K562 (cell line): ENCODE measurements around the gene CNTN2. TPM values are rescaled to one million over a fixed set of nuclear protein-coding genes. Genes with fewer than 3 reads are reported as not detected.

Experiments used
- ATF1 ChIP-seq, 2 experiments: fragments of 450-650 bp in 1 of 2; IDR thresholded peaks; 2 replicates each; pipeline ENCODE4 v1.6.1; 2016; ENCODE audit warnings: missing compliant biosample characterization in 1 of 2, missing genetic modification characterization in 1 of 2
- DMBX1 ChIP-seq: fragments of 250-450 bp; sonication (Bioruptor Pico); IDR thresholded peaks from 2 replicates; pipeline ENCODE4 v1.8.0; 2022; ENCODE audit warnings: inconsistent platforms, mild to moderate bottlenecking, moderate library complexity, borderline replicate concordance
- FOXP1 ChIP-seq: sonication (generic); formaldehyde crosslinking; IDR thresholded peaks from 2 replicates; pipeline ENCODE4 v1.8.0; 2022; ENCODE audit warnings: mild to moderate bottlenecking, missing genetic modification reagents
- MED1 ChIP-seq: sonication (generic); formaldehyde crosslinking; IDR thresholded peaks from 2 replicates; pipeline ENCODE4 v1.8.1; 2023; ENCODE audit warnings: missing genetic modification reagents, borderline replicate concordance
- MEF2A ChIP-seq: IDR thresholded peaks from 2 replicates; pipeline ENCODE4 v1.6.1; 2011; ENCODE audit warnings: low read depth, mild to moderate bottlenecking, low read length, moderate library complexity; ENCODE audit not compliant: control insufficient read depth
- NCOA6 ChIP-seq: fragments of 450-650 bp; IDR thresholded peaks from 2 replicates; pipeline ENCODE4 v1.6.1; 2017; ENCODE audit warnings: mild to moderate bottlenecking
- NONO ChIP-seq, 2 experiments: fragments of 200-400 bp in 1 of 2; fragments of 450-650 bp in 1 of 2; formaldehyde crosslinking in 1 of 2; IDR thresholded peaks; 2 replicates each; pipeline ENCODE4 v1.6.1; 2017; ENCODE audit warnings: low read depth in 2 of 2, mild to moderate bottlenecking in 2 of 2, moderate library complexity in 2 of 2, low read length in 1 of 2
- RAD21 ChIP-seq, 2 experiments: fragments of 250-450 bp in 1 of 2; fragments of 450-650 bp in 1 of 2; sonication (Bioruptor Pico) in 1 of 2; formaldehyde crosslinking in 1 of 2; IDR thresholded peaks in 1 of 2; conservative IDR thresholded peaks in 1 of 2; 2 replicates each; pipeline versions ENCODE4 v1.4.0 to v1.8.0; 2020 to 2022; ENCODE audit warnings: mild to moderate bottlenecking in 2 of 2, moderate library complexity in 1 of 2
- RBM34 ChIP-seq: fragments of 200-400 bp; formaldehyde crosslinking; IDR thresholded peaks from 2 replicates; pipeline ENCODE4 v1.6.1; 2018; ENCODE audit warnings: low read length, borderline replicate concordance; ENCODE audit not compliant: insufficient read depth
- ZNF253 ChIP-seq: fragments of 250-450 bp; sonication (Bioruptor Pico); conservative IDR thresholded peaks from 2 replicates; pipeline ENCODE4 v1.6.1; 2021; ENCODE audit warnings: mild to moderate bottlenecking
- ZNF764 ChIP-seq: fragments of 250-450 bp; sonication (Bioruptor Pico); IDR thresholded peaks from 2 replicates; pipeline ENCODE4 v1.4.0; 2020; ENCODE audit warnings: low read depth, mild to moderate bottlenecking, moderate library complexity
- polyA plus RNA-seq, 8 experiments: library from polyadenylated mRNA; depleted of rRNA in 4 of 8; stranded (reverse) in 5 of 8; unstranded in 3 of 8; fragments of >200 nt; fragmentation: Nextera tagmentation in 2 of 8; fragmentation: Illumina TruSeq in 1 of 8; extraction: Ambion mirVana in 2 of 8; extraction: Trizol in 1 of 8; gene quantifications; 2 replicates each; pipeline versions ENCODE4 v1.2.1 to v1.2.3, GENCODE V29; 2011 to 2014; ENCODE audit warnings: inconsistent platforms in 1 of 8, missing spikeins in 1 of 8
- total RNA-seq, 7 experiments: library from RNA; depleted of rRNA in 6 of 7; stranded (reverse); fragments of >200 nt in 6 of 7; fragmentation: Illumina TruSeq in 2 of 7; extraction: Trizol in 2 of 7; gene quantifications; 2 replicates each; pipeline versions ENCODE4 v1.2.1 to v1.2.3, GENCODE V29; 2011 to 2021; ENCODE audit warnings: low replicate concordance in 1 of 7
- TF ChIP-seq, protein P1 (sequence below): sonication (generic); formaldehyde crosslinking; IDR thresholded peaks from 2 replicates; pipeline ENCODE4 v1.8.0; 2023; ENCODE audit warnings: missing genetic modification reagents, mild to moderate bottlenecking, borderline replicate concordance
- TF ChIP-seq, protein P2 (sequence below): fragments of 450-650 bp; conservative IDR thresholded peaks from 2 replicates; pipeline ENCODE4 v1.6.1; 2016; ENCODE audit warnings: missing genetic modification characterization, low read depth, mild to moderate bottlenecking, control low read depth, missing compliant biosample characterization
- TF ChIP-seq, protein P3 (sequence below): fragments of 250-450 bp; sonication (Bioruptor Pico); IDR thresholded peaks from 2 replicates; pipeline ENCODE4 v1.5.0; 2021
- TF ChIP-seq, protein P4 (sequence below), 3 experiments: fragments of 200-800 bp in 1 of 3; fragments of 250-450 bp in 1 of 3; fragments of 450-650 bp in 1 of 3; sonication (Bioruptor Pico) in 1 of 3; sonication (Bioruptor generic) in 1 of 3; formaldehyde crosslinking in 1 of 3; IDR thresholded peaks; 2 replicates each; pipeline versions ENCODE4 v1.6.1 to v1.8.0; 2016 to 2022; ENCODE audit warnings: mild to moderate bottlenecking in 2 of 3, missing genetic modification characterization in 2 of 3, missing compliant biosample characterization in 1 of 3, moderate library complexity in 1 of 3

Gene CNTN2
- total and polyA plus RNA-seq, 9 of the 15 experiments (the other 6 are each of a cell fraction or from before 2014, with no cell fraction given): not detected

DNA sequence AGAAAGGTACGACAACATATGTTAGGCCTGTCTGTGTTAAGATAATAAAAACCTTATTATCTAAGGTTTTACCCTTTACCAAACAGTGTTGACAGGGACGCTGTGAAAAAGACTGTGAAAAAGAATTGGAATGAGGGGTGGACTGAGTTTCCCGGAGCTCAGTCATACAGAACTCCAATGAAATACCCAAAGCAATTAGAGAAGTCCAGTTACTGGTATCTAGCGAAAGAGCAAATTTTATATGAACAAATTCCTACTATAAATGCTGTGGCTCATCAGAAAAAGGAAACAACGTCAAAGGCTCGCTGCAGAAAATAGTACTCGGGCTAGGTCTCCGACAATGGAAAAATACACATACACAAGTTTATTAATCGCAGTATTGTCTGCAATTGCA, 79.5 kb downstream of the CNTN2 start (continued):
- TF ChIP-seq, protein P1, sequence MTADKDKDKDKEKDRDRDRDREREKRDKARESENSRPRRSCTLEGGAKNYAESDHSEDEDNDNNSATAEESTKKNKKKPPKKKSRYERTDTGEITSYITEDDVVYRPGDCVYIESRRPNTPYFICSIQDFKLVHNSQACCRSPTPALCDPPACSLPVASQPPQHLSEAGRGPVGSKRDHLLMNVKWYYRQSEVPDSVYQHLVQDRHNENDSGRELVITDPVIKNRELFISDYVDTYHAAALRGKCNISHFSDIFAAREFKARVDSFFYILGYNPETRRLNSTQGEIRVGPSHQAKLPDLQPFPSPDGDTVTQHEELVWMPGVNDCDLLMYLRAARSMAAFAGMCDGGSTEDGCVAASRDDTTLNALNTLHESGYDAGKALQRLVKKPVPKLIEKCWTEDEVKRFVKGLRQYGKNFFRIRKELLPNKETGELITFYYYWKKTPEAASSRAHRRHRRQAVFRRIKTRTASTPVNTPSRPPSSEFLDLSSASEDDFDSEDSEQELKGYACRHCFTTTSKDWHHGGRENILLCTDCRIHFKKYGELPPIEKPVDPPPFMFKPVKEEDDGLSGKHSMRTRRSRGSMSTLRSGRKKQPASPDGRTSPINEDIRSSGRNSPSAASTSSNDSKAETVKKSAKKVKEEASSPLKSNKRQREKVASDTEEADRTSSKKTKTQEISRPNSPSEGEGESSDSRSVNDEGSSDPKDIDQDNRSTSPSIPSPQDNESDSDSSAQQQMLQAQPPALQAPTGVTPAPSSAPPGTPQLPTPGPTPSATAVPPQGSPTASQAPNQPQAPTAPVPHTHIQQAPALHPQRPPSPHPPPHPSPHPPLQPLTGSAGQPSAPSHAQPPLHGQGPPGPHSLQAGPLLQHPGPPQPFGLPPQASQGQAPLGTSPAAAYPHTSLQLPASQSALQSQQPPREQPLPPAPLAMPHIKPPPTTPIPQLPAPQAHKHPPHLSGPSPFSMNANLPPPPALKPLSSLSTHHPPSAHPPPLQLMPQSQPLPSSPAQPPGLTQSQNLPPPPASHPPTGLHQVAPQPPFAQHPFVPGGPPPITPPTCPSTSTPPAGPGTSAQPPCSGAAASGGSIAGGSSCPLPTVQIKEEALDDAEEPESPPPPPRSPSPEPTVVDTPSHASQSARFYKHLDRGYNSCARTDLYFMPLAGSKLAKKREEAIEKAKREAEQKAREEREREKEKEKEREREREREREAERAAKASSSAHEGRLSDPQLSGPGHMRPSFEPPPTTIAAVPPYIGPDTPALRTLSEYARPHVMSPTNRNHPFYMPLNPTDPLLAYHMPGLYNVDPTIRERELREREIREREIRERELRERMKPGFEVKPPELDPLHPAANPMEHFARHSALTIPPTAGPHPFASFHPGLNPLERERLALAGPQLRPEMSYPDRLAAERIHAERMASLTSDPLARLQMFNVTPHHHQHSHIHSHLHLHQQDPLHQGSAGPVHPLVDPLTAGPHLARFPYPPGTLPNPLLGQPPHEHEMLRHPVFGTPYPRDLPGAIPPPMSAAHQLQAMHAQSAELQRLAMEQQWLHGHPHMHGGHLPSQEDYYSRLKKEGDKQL: no peak
- no peak for TF ChIP-seq MED1 (CRISPR knock-in tag)
- no peak for TF ChIP-seq DMBX1
- no peak for TF ChIP-seq ATF1 (CRISPR knock-in tag; IDR thresholded peaks at IDR 0.05)
- TF ChIP-seq ATF1 (tag; IDR thresholded peaks at IDR 0.05): peak; percentile 87; the same call in 1 of the 2 replicates
- TF ChIP-seq MEF2A: no peak
- no peak for TF ChIP-seq FOXP1 (CRISPR knock-in tag)
- no peak for TF ChIP-seq RBM34
- TF ChIP-seq NCOA6: no peak
- 0 out of 4 replicates have a peak, but pooled peaks of 1 of the 2 experiments have one; percentile 23 for TF ChIP-seq NONO (IDR thresholded peaks at IDR 0.05; ENCODE audit: low read depth in 2 of 2, low read length in 1 of 2)
- TF ChIP-seq, protein P2, sequence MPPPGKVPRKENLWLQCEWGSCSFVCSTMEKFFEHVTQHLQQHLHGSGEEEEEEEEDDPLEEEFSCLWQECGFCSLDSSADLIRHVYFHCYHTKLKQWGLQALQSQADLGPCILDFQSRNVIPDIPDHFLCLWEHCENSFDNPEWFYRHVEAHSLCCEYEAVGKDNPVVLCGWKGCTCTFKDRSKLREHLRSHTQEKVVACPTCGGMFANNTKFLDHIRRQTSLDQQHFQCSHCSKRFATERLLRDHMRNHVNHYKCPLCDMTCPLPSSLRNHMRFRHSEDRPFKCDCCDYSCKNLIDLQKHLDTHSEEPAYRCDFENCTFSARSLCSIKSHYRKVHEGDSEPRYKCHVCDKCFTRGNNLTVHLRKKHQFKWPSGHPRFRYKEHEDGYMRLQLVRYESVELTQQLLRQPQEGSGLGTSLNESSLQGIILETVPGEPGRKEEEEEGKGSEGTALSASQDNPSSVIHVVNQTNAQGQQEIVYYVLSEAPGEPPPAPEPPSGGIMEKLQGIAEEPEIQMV (tag): no peak
- TF ChIP-seq, protein P3, sequence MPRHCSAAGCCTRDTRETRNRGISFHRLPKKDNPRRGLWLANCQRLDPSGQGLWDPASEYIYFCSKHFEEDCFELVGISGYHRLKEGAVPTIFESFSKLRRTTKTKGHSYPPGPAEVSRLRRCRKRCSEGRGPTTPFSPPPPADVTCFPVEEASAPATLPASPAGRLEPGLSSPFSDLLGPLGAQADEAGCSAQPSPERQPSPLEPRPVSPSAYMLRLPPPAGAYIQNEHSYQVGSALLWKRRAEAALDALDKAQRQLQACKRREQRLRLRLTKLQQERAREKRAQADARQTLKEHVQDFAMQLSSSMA (CRISPR knock-in tag): peak; percentile 4; the same call in 1 of the 2 replicates
- TF ChIP-seq, protein P4, sequence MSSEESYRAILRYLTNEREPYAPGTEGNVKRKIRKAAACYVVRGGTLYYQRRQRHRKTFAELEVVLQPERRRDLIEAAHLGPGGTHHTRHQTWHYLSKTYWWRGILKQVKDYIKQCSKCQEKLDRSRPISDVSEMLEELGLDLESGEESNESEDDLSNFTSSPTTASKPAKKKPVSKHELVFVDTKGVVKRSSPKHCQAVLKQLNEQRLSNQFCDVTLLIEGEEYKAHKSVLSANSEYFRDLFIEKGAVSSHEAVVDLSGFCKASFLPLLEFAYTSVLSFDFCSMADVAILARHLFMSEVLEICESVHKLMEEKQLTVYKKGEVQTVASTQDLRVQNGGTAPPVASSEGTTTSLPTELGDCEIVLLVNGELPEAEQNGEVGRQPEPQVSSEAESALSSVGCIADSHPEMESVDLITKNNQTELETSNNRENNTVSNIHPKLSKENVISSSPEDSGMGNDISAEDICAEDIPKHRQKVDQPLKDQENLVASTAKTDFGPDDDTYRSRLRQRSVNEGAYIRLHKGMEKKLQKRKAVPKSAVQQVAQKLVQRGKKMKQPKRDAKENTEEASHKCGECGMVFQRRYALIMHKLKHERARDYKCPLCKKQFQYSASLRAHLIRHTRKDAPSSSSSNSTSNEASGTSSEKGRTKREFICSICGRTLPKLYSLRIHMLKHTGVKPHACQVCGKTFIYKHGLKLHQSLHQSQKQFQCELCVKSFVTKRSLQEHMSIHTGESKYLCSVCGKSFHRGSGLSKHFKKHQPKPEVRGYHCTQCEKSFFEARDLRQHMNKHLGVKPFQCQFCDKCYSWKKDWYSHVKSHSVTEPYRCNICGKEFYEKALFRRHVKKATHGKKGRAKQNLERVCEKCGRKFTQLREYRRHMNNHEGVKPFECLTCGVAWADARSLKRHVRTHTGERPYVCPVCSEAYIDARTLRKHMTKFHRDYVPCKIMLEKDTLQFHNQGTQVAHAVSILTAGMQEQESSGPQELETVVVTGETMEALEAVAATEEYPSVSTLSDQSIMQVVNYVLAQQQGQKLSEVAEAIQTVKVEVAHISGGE (CRISPR knock-in tag; IDR thresholded peaks at IDR 0.05): peak in 1 of 3 experiments; percentile 97; a peak in 2 of 6 replicates
- no peak for TF ChIP-seq ZNF764 (CRISPR knock-in tag)
- no peak for TF ChIP-seq ZNF253 (CRISPR knock-in tag)
- TF ChIP-seq RAD21 (CRISPR knock-in tag; conservative IDR thresholded peaks at IDR 0.05 in 1 of 2, IDR thresholded peaks at IDR 0.05 in 1 of 2): peak in 1 of 2 experiments; percentile 6; a peak in 1 of 4 replicates
